Erythroblast (primary cell): ENCODE data around the gene CCNO.

Experiments used
- GATA1 ChIP-seq: IDR thresholded peaks from 2 replicates; pipeline ENCODE4 v1.6.1; 2011; ENCODE audit warnings: low read depth, mild to moderate bottlenecking, control low read depth, low read length, moderate library complexity
- POLR2A ChIP-seq: IDR thresholded peaks from 2 replicates; pipeline ENCODE4 v1.6.1; 2011; ENCODE audit warnings: mild to moderate bottlenecking, low read length

- no peak for TF ChIP-seq POLR2A
- no peak for TF ChIP-seq GATA1
Measured at GRCh38 chr5:55231029-55231918, 2.1 kb downstream of the CCNO start.
